Activated T-cell treated with anti-CD3 and anti-CD28 coated beads, Interleukin-2, amount 50 U/mL, for 4 hours (primary cell): ENCODE data around the gene SMYD3. TPM values are rescaled to one million over a fixed set of nuclear protein-coding genes. Genes with fewer than 3 reads are reported as not detected.
A peak's percentile ranks its signal among the peaks of the same experiment; 100 is the strongest.

Experiments used
- ATAC-seq, 2 donors: fragments of 200-7000 bp; cut with Tn5 transposase; one replicate each; pipeline ENCODE4 v1.10.0; 2021
- DNase-seq: peaks from one replicate; pipeline ENCODE4 v3.0.0-alpha.2; 2020
- H3K27me3 Mint-ChIP-seq: one replicate; pipeline ENCODE4 v1.8.0; 2021; ENCODE audit warnings: low read depth, mixed read lengths
- H3K36me3 Mint-ChIP-seq: one replicate; pipeline ENCODE4 v1.8.0; 2022; ENCODE audit warnings: mixed read lengths; ENCODE audit not compliant: insufficient read depth
- H3K4me1 Mint-ChIP-seq: one replicate; pipeline ENCODE4 v1.8.0; 2021; ENCODE audit warnings: low read depth, mixed read lengths
- H3K4me3 Mint-ChIP-seq: one replicate; pipeline ENCODE4 v1.8.0; 2021; ENCODE audit warnings: mild to moderate bottlenecking, moderate library complexity, mixed read lengths
- H3K9me3 Mint-ChIP-seq: one replicate; pipeline ENCODE4 v1.8.0; 2021; ENCODE audit warnings: mixed read lengths
- total RNA-seq, 3 donors: library from RNA; stranded (reverse); gene quantifications; one replicate each; pipeline ENCODE4 v1.2.1, GENCODE V29; 2021

Gene SMYD3
- total RNA-seq, 3 donors from 2014 or later, result 10.7 to 13.0 (median 11.9) TPM

GRCh38 chr1:246139745-246140182, 367.3 kb downstream of the SMYD3 start:
- Mint-ChIP-seq H3K9me3 (no peaks in the 10 kb centered on the region), H3K4me1 (peaks cover 3% of the 10 kb centered on the region), H3K36me3 (peaks cover 4% of the 10 kb centered on the region), H3K4me3 (no peak overlapping the region), H3K27me3 (no peaks in the 10 kb centered on the region)
- ATAC-seq (peak; percentile 75 to 93), DNase-seq (no peak)

GRCh38 chr1:246138781-246139180, 368.3 kb downstream of the SMYD3 start:
- ATAC-seq, result no peak
- Mint-ChIP-seq H3K4me3 (no peak overlapping the region), H3K36me3 (peaks cover 4% of the 10 kb centered on the region), H3K27me3 (no peaks in the 10 kb centered on the region), H3K4me1 (peaks cover 3% of the 10 kb centered on the region), H3K9me3 (no peaks in the 10 kb centered on the region)
- no peak for DNase-seq

- DNase-seq, result no peak
- Mint-ChIP-seq H3K36me3 (peaks cover 6% of the 10 kb centered on the region), H3K27me3 (no peaks in the 10 kb centered on the region), H3K9me3 (no peaks in the 10 kb centered on the region), H3K4me1 (peaks cover 3% of the 10 kb centered on the region), H3K4me3 (no peak overlapping the region)
- ATAC-seq, result no peak
Observed at GRCh38 chr1:246136477-246136876, 370.6 kb downstream of the SMYD3 start.

GRCh38 chr1:246134789-246135188, 372.3 kb downstream of the SMYD3 start:
- Mint-ChIP-seq H3K4me1 (peaks cover 2% of the 10 kb centered on the region), H3K27me3 (no peaks in the 10 kb centered on the region), H3K4me3 (no peak overlapping the region), H3K36me3 (peaks cover 11% of the 10 kb centered on the region), H3K9me3 (no peaks in the 10 kb centered on the region)
- no peak for ATAC-seq
- no peak for DNase-seq

- no peaks in the 10 kb centered on the region for H3K4me1 Mint-ChIP-seq
- H3K4me3 Mint-ChIP-seq, result no peak overlapping the region
- H3K9me3 Mint-ChIP-seq, result no peaks in the 10 kb centered on the region
- no peaks in the 10 kb centered on the region for H3K27me3 Mint-ChIP-seq
- no peak for ATAC-seq
- no peak for DNase-seq
- peaks cover 11% of the 10 kb centered on the region for H3K36me3 Mint-ChIP-seq
Observed at GRCh38 chr1:246131095-246131494, 376.0 kb downstream of the SMYD3 start.

GRCh38 chr1:246128494-246129069, 378.5 kb downstream of the SMYD3 start:
- no peaks in the 10 kb centered on the region for H3K9me3 Mint-ChIP-seq
- ATAC-seq (peak in 1 of 2 donors; percentile 28), DNase-seq (no peak)
- H3K36me3 Mint-ChIP-seq, result peaks cover 13% of the 10 kb centered on the region
- H3K4me3 Mint-ChIP-seq, result no peak overlapping the region
- no peaks in the 10 kb centered on the region for H3K4me1 Mint-ChIP-seq
- H3K27me3 Mint-ChIP-seq, result no peaks in the 10 kb centered on the region

GRCh38 chr1:246126580-246126979, 380.5 kb downstream of the SMYD3 start:
- no peak for ATAC-seq
- no peak overlapping the region for H3K4me3 Mint-ChIP-seq
- no peak for DNase-seq
- H3K27me3 Mint-ChIP-seq, result no peaks in the 10 kb centered on the region
- peaks cover 11% of the 10 kb centered on the region for H3K36me3 Mint-ChIP-seq
- H3K4me1 Mint-ChIP-seq, result no peaks in the 10 kb centered on the region
- H3K9me3 Mint-ChIP-seq, result no peaks in the 10 kb centered on the region

GRCh38 chr1:246122071-246122470, 385.0 kb downstream of the SMYD3 start:
- H3K9me3 Mint-ChIP-seq, result no peaks in the 10 kb centered on the region
- H3K36me3 Mint-ChIP-seq, result peaks cover 4% of the 10 kb centered on the region
- H3K27me3 Mint-ChIP-seq, result no peaks in the 10 kb centered on the region
- no peak overlapping the region for H3K4me3 Mint-ChIP-seq
- DNase-seq, result no peak
- H3K4me1 Mint-ChIP-seq, result peaks cover 6% of the 10 kb centered on the region
- no peak for ATAC-seq

- no peaks in the 10 kb centered on the region for H3K9me3 Mint-ChIP-seq
- DNase-seq (no peak), ATAC-seq (no peak)
- H3K4me3 Mint-ChIP-seq, result no peak overlapping the region
- peaks cover 4% of the 10 kb centered on the region for H3K36me3 Mint-ChIP-seq
- no peaks in the 10 kb centered on the region for H3K27me3 Mint-ChIP-seq
- H3K4me1 Mint-ChIP-seq, result peaks cover 9% of the 10 kb centered on the region
Observed at GRCh38 chr1:246121533-246121932, 385.5 kb downstream of the SMYD3 start.

- DNase-seq, result peak; percentile 6
- Mint-ChIP-seq H3K4me1 (peaks cover 17% of the 10 kb centered on the region), H3K36me3 (peaks cover 5% of the 10 kb centered on the region), H3K9me3 (no peaks in the 10 kb centered on the region), H3K4me3 (peak overlapping the region; percentile 59), H3K27me3 (no peaks in the 10 kb centered on the region)
- ATAC-seq, result peak; percentile 85 to 86
Observed at GRCh38 chr1:246117066-246117791, 389.9 kb downstream of the SMYD3 start.

- Mint-ChIP-seq H3K4me1 (peaks cover 17% of the 10 kb centered on the region), H3K36me3 (peaks cover 7% of the 10 kb centered on the region), H3K27me3 (no peaks in the 10 kb centered on the region), H3K4me3 (no peak overlapping the region), H3K9me3 (no peaks in the 10 kb centered on the region)
- ATAC-seq, result no peak
- DNase-seq, result no peak
Observed at GRCh38 chr1:246114369-246114768, 392.7 kb downstream of the SMYD3 start.

GRCh38 chr1:246113555-246114095, 393.5 kb downstream of the SMYD3 start:
- DNase-seq (no peak), ATAC-seq (no peak)
- H3K36me3 Mint-ChIP-seq, result peaks cover 7% of the 10 kb centered on the region
- H3K4me1 Mint-ChIP-seq, result peaks cover 17% of the 10 kb centered on the region
- no peak overlapping the region for H3K4me3 Mint-ChIP-seq
- H3K27me3 Mint-ChIP-seq, result no peaks in the 10 kb centered on the region
- no peaks in the 10 kb centered on the region for H3K9me3 Mint-ChIP-seq

GRCh38 chr1:246111570-246111969, 395.5 kb downstream of the SMYD3 start:
- DNase-seq, result no peak
- H3K4me3 Mint-ChIP-seq, result no peak overlapping the region
- no peaks in the 10 kb centered on the region for H3K9me3 Mint-ChIP-seq
- H3K36me3 Mint-ChIP-seq, result peaks cover 7% of the 10 kb centered on the region
- no peak for ATAC-seq
- no peaks in the 10 kb centered on the region for H3K27me3 Mint-ChIP-seq
- peaks cover 8% of the 10 kb centered on the region for H3K4me1 Mint-ChIP-seq

GRCh38 chr1:246110343-246111219, 396.5 kb downstream of the SMYD3 start:
- Mint-ChIP-seq H3K9me3 (no peaks in the 10 kb centered on the region), H3K27me3 (no peaks in the 10 kb centered on the region), H3K4me3 (no peak overlapping the region), H3K4me1 (peaks cover 2% of the 10 kb centered on the region), H3K36me3 (peaks cover 7% of the 10 kb centered on the region)
- DNase-seq (no peak), ATAC-seq (no peak)
